Measurements from ENCODE around the gene ATAT1.
A peak's percentile ranks its signal among the peaks of the same experiment; 100 is the strongest.

Gene ATAT1

DNA sequence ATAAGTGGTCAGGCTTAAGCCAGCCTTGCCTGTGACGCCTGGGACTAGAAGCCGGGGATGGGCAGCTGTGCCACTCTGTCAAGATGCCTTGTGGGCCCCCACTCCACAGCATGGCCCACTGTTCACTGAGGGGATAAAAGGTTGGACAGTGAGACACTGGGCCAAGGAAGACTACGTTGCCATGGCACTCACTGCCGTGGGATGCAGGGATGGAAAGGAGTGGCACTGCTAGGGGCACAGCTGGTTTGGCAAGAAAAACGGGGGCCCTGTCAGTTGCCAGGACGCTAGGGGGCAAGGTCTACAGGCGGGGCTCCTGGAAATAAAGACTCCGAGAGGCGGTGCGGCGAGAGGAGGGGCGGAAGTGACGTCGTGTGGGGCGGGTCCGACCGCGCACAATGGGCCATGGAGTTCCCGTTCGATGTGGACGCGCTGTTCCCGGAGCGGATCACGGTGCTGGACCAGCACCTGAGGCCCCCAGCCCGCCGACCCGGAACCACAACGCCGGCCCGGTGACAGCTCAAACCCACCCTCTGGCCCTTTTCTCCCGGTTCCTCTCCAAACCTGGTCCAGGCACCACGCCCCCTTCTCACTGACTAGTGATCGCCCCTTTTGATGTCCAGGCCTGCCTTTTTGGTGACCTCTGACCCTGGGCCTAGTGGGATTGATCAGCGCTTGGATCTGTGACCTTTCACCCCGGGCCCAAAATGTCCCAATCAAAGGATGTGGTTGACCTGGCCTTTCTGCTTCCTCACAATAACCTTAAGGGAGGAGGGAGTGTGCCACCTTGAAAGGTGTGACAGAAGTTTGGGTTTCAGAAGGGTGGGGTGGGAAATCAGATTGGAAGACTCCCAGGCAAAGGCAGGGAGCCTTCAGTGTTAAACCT, at the start of gene ATAT1:
Gene ATAT1, plus strand, starts transcription at position 391 of the 883 bp plus-strand sequence.
- DNase-seq (ENCODE audit: low read depth in 2 of 2) = peak; percentile 73 to 81

- no peak for DNase-seq (ENCODE audit: low read depth in 2 of 2)
Observed at GRCh38 chr6:30578051-30578450, 48.6 kb upstream of the ATAT1 start.

GRCh38 chr6:30583921-30584320, 42.8 kb upstream of the ATAT1 start:
- no peak for DNase-seq (ENCODE audit: low read depth in 2 of 2)

DNA sequence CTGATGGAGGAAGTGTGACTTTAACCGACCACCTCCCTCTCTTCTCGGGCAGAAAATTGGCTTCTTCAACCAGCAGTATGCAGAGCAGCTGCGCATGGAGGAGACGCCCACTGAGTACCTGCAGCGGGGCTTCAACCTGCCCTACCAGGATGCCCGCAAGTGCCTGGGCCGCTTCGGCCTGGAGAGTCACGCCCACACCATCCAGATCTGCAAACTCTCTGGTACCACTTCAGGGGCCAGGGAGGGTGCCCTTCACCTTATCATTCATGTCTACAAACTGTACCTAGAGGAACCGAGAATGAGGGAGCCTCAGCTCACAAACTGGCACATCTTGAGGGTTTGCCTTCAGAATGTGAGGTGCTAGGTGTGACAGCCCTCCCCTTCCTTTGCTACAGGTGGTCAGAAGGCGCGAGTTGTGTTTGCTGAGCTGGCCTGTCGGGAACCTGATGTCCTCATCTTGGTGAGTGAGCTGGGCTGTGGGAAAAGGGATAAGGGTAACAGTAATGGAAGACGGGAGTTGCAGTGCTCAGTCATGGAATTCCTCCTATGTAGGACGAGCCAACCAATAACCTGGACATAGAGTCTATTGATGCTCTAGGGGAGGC, 36.8 kb upstream of the ATAT1 start:
- DNase-seq (ENCODE audit: low read depth in 2 of 2) = no peak

- no peak for DNase-seq (ENCODE audit: low read depth in 2 of 2)
Observed at GRCh38 chr6:30590509-30590908, 36.2 kb upstream of the ATAT1 start.

- DNase-seq (ENCODE audit: low read depth in 2 of 2) = no peak
Observed at GRCh38 chr6:30591008-30591407, 35.7 kb upstream of the ATAT1 start.

GRCh38 chr6:30592287-30592686, 34.4 kb upstream of the ATAT1 start:
- DNase-seq (ENCODE audit: low read depth in 2 of 2) = no peak

DNA sequence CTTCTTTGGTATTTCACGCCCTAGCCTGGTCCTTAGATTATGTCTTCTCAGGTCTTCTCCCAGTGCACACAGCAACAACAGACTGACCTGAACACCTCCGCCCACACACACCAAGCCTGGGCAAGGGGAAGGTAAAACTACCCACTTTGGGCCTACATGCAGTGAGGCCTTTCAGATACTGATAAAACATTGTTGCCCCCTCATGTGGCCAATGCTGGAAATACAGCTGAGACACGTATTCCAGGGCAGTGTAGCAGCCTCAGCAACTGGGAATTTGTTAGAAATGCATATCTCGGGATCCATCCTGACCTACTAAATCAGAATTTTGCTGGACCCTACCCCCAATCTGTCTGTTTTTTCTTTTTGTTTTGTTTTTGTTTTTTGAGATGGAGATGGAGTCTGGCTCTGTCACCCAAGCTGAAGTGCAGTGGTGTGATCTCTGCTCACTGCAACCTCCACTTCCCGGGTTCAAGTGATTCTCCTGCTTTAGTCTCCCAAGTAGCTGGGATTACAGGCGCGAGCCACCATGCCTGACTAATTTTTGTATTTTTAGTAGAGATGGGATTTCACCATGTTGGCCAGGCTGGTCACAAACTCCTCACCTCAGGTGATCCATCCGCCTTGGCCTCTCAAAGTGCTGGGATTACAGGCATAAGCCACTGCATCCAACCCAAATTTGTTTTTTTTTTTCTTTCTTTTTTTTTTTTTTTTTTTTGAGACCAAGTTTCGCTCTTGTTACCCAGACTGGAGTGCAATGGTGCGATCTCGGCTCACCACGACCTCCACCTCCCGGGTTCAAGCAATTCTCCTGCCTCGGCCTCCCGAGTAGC, 29.1 kb upstream of the ATAT1 start:
- peak; percentile 47 to 77 for DNase-seq (ENCODE audit: low read depth in 2 of 2)

DNA sequence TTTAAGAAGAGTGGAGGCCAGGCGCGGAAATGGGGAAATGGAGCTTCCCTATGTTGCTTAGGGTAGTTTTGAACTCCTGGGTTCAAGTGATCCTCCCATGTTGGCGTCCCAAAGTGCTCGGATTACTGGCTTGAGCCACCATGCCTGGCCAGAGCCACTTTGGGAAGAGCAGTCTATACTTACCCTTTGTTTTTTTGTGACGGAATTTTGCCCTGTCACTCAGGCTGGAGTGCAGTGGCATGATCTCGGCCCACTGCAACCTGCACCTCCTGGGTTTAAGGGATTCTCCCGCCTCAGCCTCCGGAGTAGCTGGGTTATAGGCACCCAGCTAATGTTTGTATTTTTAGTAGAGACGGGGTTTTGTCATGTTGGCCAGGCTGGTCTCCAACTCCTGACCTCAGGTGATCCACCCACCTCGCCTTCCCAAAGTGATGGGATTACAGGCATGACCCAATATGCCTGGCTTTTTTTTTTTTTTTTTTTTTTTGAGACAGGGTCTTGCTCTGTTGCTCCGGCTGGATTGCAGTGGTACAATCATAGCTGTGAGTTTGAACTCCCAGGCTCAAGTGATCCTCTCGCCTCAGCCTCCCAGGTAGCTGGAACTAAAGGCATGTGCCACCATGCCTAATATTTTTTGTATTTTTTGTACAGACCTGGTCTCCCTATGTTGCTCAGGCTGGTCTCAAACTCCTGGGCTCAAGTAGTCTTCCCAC, 27.6 kb upstream of the ATAT1 start:
- DNase-seq (ENCODE audit: low read depth in 2 of 2) = no peak

DNA sequence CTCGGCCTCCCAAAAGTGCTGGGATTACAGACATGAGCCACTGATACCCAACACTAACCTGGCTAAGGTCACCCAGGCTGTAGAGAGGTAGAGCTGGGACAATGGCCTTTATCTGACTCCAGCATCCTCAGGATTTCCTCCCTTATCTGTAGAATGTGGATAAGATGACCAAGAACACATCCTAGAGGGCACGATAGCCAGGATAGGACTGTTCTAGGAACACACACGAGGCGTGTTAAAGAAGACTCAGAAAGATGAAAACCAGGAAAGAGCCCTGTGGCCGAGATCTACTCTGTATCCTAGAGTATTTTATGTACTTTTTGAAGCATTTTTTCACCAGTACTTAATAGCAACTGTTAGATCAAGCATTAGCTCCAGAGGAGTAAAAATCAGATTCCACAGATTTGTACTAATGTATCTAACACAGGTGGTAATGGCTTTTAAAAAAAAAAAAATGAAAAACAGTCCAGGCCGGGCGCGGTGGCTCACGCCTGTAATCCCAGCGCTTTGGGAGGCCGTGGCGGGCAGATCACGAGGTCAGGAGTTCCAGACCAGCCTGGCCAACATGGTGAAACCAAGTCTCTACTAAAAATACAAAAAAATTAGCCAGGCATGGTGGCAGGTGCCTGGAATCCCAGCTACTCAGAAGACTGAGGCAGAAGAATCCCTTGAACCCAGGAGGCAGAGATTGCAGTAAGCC, 26.9 kb upstream of the ATAT1 start:
- DNase-seq (ENCODE audit: low read depth in 2 of 2) = no peak

DNA sequence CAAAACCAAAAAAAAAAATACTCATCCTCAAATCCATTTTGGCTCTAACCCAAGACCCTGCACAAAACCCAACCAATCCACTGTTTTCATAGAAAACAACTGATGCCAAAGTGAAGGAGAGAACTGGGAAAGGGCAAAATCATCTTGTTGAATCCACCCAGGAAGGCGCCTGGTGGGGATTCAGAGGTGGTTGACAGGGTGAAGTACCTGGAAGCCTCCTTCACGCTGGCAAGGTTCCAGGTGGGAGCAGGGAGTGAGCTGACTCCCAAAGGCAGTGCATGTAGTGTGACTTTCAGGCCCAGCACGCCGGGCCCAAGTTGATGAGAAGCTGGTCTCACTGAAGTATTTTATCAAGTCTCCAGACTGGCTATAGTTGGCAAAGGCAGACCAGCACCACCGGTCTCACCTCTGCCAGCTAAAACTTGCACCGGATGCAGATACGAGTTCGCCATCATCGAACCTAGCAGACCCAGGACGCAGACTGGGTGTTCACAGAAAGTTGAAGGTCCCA, 26.2 kb upstream of the ATAT1 start:
- DNase-seq (ENCODE audit: low read depth in 2 of 2) = no peak

- no peak for DNase-seq (ENCODE audit: low read depth in 2 of 2)
Observed at GRCh38 chr6:30601436-30601814, 25.2 kb upstream of the ATAT1 start.

DNA sequence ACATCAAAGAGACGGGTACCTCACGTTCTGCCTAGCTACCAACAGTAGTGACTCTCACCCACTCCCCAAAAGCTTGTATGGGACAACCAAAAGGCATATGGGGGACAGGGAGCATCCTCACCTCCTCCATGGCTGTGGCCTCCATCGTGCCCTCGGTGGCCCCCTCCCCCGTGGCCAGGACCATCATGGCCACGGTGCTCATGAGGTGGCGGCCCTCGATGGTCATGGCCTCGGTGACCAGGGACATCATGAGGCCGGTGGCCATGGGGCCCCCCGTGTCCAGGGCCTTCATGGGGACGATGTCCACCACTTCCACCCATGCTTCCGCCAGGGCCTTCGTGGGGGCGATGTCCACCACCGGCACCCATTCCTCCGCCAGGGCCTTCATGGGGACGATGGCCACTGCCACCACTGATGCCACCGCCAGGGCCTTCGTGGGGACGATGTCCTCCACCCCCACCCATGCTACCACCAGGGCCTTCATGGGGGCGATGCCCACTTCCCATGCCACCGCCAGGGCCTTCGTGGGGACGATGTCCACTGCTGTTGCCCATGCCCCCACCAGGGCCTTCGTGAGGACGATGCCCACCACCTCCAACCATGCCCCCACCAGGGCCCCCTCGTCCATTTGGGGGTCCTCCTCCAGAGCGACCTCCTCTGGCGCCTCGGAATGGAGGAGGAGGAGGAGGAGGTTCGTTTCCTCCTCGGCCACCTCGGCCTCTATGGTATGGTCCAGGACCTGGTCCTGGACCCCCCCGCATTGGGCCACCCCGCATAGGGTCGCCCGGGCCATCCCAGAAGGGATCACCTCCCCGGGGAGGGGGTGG, 24.6 kb upstream of the ATAT1 start:
- DNase-seq (ENCODE audit: low read depth in 2 of 2) = no peak

DNA sequence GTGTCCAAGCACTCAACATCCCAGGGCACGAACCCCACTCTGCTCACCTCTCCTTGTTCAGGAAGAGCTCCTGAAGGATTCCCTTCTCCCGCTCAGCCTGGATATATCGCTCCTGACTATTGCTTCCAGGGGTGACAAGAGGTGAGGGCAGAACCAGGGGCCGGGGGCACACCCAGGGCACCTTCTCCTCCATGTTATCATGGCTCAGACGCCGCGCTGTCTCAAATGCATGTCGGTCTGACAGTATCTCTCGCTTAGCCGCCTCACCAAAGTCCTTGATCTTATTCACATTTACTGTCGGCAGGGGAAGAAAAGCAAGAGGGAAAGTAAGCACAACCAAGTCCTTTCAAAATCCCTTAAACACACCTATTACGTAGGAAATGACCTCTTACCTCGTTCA, 22.7 kb upstream of the ATAT1 start:
- DNase-seq (ENCODE audit: low read depth in 2 of 2) = no peak

GRCh38 chr6:30610065-30610464, 16.6 kb upstream of the ATAT1 start:
- DNase-seq (ENCODE audit: low read depth in 2 of 2) = no peak

DNA sequence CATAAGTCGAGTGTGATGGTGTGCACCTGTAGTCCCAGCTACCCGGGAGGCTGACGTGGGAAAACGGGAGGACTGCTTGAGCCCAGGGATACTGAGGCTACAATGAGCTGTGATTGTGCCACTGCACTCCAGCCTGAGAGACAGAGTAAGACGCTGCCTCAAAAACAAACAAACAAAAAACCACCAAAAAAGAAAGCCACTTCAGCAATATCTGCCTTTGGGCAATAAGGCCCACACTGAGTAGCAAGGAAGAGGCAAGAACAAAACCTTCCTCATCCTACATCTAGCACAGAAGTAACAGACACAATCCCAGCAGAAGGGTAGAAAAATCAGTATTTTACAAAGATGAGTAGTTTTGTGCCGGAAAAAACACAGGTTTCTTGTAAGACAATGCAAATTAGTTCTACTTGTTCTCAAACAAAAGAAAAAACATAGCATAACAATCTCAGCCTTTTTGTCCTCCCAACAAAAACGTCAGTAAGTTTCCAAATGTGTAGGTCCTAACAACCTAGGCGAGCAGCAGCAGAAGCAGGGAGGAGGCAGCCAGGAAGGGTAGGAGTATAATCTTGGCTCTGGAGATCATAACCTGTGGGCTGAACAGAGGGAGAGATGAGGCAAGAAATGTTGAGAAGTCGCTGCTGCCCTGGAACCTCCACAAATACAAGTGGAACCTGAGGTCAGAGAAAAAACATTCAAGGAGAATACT, 15.4 kb upstream of the ATAT1 start:
- DNase-seq (ENCODE audit: low read depth in 2 of 2) = no peak

GRCh38 chr6:30611856-30612194, 14.8 kb upstream of the ATAT1 start:
- no peak for DNase-seq (ENCODE audit: low read depth in 2 of 2)

- DNase-seq (ENCODE audit: low read depth in 2 of 2) = no peak
Observed at GRCh38 chr6:30612213-30612612, 14.5 kb upstream of the ATAT1 start.

GRCh38 chr6:30612687-30613248, 13.9 kb upstream of the ATAT1 start:
- no peak for DNase-seq (ENCODE audit: low read depth in 2 of 2)

All from stimulated activated CD4-positive, alpha-beta T cell treated with anti-CD3 and anti-CD28 coated beads, Interleukin-15, amount 100 ng/mL, for 48 hours (primary cell).